ENCODE measurements around the gene CD59. TPM values are rescaled to one million over a fixed set of nuclear protein-coding genes. Genes with fewer than 3 reads are reported as not detected.

The CD59 gene
- total RNA-seq, 1 donor from 2014 or later: 1,004 TPM

DNA sequence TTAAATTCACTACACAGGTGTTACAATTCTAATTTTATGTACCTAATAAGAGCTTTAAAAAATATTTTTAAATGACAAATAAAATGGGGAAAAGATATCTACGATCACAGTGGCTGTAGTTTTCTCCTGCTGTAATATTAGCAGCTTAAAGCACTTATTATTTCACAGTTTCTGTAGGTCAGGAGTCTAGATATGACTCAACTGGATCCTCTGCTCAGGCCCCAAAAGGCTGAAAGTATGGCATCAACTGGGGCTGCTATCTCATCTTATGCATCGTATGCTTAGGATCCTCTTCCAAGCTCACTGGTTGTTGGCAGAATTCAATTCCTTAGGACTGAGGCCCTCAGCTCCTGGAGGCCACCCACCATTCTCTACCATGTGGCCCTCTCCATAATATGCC is 25.2 kb upstream of the CD59 start:
- Histone ChIP-seq H3K9me3 (no peaks in the 10 kb centered on the region), H3K4me1 (no peaks in the 10 kb centered on the region), H3K4me3 (no peak overlapping the region), H3K27ac (no peak overlapping the region), H3K36me3 (peaks cover 86% of the 10 kb centered on the region), H3K27me3 (no peaks in the 10 kb centered on the region)
- TF ChIP-seq, protein P1, sequence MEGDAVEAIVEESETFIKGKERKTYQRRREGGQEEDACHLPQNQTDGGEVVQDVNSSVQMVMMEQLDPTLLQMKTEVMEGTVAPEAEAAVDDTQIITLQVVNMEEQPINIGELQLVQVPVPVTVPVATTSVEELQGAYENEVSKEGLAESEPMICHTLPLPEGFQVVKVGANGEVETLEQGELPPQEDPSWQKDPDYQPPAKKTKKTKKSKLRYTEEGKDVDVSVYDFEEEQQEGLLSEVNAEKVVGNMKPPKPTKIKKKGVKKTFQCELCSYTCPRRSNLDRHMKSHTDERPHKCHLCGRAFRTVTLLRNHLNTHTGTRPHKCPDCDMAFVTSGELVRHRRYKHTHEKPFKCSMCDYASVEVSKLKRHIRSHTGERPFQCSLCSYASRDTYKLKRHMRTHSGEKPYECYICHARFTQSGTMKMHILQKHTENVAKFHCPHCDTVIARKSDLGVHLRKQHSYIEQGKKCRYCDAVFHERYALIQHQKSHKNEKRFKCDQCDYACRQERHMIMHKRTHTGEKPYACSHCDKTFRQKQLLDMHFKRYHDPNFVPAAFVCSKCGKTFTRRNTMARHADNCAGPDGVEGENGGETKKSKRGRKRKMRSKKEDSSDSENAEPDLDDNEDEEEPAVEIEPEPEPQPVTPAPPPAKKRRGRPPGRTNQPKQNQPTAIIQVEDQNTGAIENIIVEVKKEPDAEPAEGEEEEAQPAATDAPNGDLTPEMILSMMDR (IDR thresholded peaks at IDR 0.05): no peak
- intact Hi-C loops (cut with DNase I): no loop called here
- no peak for DNase-seq
- ATAC-seq: no peak

DNA sequence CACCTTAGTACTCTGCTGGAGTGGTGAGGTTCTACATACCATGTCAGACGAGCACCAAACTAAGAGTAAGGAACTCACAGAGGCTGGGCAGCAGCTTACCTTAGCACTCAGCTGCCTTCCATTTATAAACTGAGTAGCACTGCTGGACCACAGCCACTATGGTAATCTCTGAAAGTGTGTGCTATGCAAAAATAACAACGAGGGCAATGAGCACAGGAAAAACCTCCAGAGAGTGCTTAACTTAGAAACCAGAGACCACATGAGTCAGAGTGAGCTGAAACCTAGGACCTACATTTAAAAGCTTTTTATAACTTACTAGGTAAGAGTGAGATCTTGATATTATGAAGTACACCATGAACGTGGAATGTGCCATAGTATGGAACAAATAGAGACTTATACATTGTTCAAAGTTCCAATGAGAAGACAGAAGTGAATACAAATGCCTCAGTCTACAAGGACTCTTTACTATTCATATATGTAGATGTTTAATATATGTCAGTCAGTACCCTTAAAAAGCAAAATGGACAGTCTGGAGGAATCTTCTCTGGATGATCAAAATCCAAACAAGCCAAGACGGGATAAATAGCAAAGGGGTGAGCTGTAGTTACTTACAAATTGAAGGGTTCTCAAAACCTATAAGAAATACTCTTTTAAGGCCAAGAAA is 17.2 kb upstream of the CD59 start:
- intact Hi-C loops (cut with DNase I): no loop called here
- Histone ChIP-seq H3K27me3 (no peaks in the 10 kb centered on the region), H3K9me3 (no peaks in the 10 kb centered on the region), H3K4me1 (no peaks in the 10 kb centered on the region), H3K27ac (no peak overlapping the region), H3K36me3 (peaks cover 98% of the 10 kb centered on the region), H3K4me3 (no peak overlapping the region)
- ATAC-seq (no peak), DNase-seq (no peak)
- TF ChIP-seq, protein P1 (IDR thresholded peaks at IDR 0.05): no peak

DNA sequence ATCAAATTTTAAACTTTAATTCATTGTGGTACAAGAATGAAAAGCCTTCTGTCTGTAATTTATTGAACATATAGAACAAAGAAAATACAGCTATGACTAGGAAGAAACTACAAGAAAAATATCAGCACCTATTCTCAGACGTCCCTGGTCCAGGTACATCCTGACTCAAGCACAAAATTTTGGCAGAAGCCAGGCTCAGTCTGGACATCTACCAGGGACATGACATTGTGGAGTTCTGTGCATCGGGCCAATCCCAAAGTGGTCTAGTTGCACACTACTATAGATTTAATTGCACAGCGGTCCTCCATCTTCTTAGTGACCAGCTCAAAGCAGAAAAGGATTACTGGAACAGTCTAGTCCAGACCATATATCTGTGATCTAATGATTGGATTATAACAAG is 15.7 kb upstream of the CD59 start:
- TF ChIP-seq, protein P1 (IDR thresholded peaks at IDR 0.05): no peak
- ATAC-seq (no peak), DNase-seq (no peak)
- no peak overlapping the region for H3K27ac ChIP-seq
- no peak overlapping the region for H3K4me3 ChIP-seq
- intact Hi-C loops (cut with DNase I): no loop called here
- H3K36me3 ChIP-seq: peaks cover 91% of the 10 kb centered on the region
- no peaks in the 10 kb centered on the region for H3K27me3 ChIP-seq
- no peaks in the 10 kb centered on the region for H3K4me1 ChIP-seq
- no peaks in the 10 kb centered on the region for H3K9me3 ChIP-seq

DNA sequence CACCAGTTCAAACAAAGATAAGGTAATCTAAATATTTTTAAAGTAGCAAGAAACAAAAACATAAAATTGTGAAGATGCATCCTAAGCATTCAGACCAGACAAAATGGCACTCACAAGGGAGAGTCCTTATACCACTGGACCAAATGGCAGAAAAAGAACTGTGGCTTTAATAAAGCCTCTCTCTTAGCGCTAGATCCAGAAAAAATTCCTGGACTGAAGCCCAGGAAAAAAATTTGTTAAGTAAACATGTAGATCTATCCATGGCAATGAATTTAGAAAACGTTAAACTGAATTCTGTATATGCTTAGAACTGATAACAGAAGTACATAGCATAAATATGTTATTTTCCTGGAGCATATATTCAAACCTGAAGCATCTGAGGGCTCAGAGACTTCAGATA is 11.8 kb upstream of the CD59 start:
- no peak for DNase-seq
- intact Hi-C loops (cut with DNase I): no loop called here
- TF ChIP-seq, protein P1 (IDR thresholded peaks at IDR 0.05): no peak
- H3K4me3 ChIP-seq: no peak overlapping the region
- ATAC-seq: no peak
- H3K4me1 ChIP-seq: no peaks in the 10 kb centered on the region
- H3K27me3 ChIP-seq: no peaks in the 10 kb centered on the region
- no peak overlapping the region for H3K27ac ChIP-seq
- no peaks in the 10 kb centered on the region for H3K9me3 ChIP-seq
- H3K36me3 ChIP-seq: peaks cover 81% of the 10 kb centered on the region

DNA sequence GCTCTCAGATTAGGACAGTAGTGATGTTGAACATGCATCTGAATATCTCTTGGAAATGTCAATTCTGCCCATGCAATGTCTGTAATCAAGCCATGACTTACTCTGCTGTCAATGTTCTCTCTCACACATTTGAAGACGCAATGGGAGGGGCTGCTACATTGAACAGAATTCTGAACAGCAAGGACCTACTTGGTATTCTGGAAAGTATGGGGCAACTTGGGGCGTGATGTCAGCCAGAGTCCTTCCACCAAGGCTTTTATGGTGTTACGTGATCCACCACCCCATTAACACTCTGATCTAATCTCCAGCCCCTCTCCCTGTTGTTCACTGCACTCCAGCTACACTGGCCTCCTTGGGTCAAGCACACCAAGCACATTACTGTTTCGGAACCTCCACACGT is 7.1 kb upstream of the CD59 start:
- no peaks in the 10 kb centered on the region for H3K4me1 ChIP-seq
- ATAC-seq (no peak), DNase-seq (no peak)
- H3K27ac ChIP-seq: no peak overlapping the region
- H3K4me3 ChIP-seq: no peak overlapping the region
- H3K36me3 ChIP-seq: peaks cover 40% of the 10 kb centered on the region
- H3K9me3 ChIP-seq: no peaks in the 10 kb centered on the region
- TF ChIP-seq, protein P1 (IDR thresholded peaks at IDR 0.05): no peak
- intact Hi-C loops (cut with DNase I): no loop called here
- no peaks in the 10 kb centered on the region for H3K27me3 ChIP-seq
